ENCODE results near the gene KRT27. TPM values are rescaled to one million over a fixed set of nuclear protein-coding genes. Genes with fewer than 3 reads are reported as not detected.
"Not testable (repeated sequence)": the region's sequence is repeated elsewhere in the genome, so short reads cannot be mapped to it uniquely, and the experiment has no call there.

The KRT27 gene
- 1 to 10 TPM in 1 of 3 donors, under 1 TPM in 1, not detected in 1; 0.15 to 2.9 TPM for polyA plus RNA-seq

- WGBS, 3 donors: 92 to 100% (median 96%) methylated on average over 4 of the region's 4 CpGs
- H3K27ac ChIP-seq (ENCODE audit: low read depth, low read length): no peak within 1 kb of the TSS
Measured at GRCh38 chr17:40782450-40782849, at the start of gene KRT27. TSS of gene KRT27 (minus strand) at chr17:40782550. CDS start at chr17:40782493, 57 bp downstream.

GRCh38 chr17:40830085-40830776 lies 47.9 kb upstream of the KRT27 start:
- WGBS, 3 donors: 87 to 98% (median 94%) methylated on average over 2 of the region's 2 CpGs
- no peak overlapping the region for H3K27ac ChIP-seq (ENCODE audit: low read depth, low read length)

DNA sequence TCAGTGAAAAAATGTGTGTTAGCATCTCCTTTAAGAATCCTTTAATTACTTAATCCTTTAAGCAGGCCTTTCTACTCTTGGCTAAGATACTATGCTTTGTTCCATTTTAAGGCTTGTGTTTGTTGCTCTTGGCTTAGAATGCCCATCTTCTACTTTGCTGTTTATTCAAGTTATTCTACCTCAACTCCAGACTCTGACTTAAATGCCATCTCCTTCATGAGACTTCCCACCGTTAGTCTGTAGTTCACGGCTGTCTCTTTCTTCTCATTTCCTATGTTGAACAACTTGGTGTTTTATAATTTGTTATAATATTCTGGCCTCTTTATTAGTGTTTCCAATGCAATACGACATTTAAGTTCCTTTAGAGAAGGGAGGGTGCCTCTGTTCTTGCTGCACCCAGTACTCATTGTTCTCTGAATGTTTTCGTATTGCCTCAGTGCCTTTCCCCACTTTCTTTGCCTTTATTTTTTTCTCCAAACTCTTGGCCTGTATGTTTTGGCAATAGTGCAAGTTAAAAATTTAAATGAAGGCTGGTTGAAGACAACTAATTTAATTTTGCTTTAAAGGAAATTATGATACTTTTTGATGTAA lies 46.2 kb upstream of the KRT27 start:
- H3K27ac ChIP-seq (ENCODE audit: low read depth, low read length): no peak overlapping the region
- 65 to 84% (median 81%) methylated on average over 4 of the region's 4 CpGs for WGBS, 3 donors

GRCh38 chr17:40827746-40828453 lies 45.5 kb upstream of the KRT27 start:
- WGBS, 3 donors: 72 to 79% (median 79%) methylated on average over 7 of the region's 7 CpGs
- H3K27ac ChIP-seq (ENCODE audit: low read depth, low read length): no peak overlapping the region

DNA sequence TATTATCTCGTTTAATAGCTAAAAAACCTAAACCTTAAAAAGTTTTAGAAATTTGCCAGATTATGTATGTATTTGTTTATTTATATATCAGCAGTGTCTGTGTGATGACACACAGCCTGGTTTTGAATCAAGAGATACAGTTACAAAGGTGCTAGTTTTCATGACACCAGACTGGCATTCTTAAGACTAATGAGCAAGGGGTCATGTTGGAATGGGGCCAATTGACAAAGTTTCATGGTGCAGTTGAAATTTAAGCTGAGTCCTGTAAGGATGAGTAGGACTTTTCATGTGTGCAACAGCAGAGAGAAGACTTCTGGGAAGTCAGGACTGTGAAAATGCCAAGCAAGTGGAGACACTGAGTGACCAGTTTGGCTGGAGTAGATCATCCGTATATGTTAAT lies 43.2 kb upstream of the KRT27 start:
- H3K27ac ChIP-seq (ENCODE audit: low read depth, low read length): no peak overlapping the region
- 91 to 95% (median 93%) methylated on average over 2 of the region's 2 CpGs for WGBS, 3 donors

DNA sequence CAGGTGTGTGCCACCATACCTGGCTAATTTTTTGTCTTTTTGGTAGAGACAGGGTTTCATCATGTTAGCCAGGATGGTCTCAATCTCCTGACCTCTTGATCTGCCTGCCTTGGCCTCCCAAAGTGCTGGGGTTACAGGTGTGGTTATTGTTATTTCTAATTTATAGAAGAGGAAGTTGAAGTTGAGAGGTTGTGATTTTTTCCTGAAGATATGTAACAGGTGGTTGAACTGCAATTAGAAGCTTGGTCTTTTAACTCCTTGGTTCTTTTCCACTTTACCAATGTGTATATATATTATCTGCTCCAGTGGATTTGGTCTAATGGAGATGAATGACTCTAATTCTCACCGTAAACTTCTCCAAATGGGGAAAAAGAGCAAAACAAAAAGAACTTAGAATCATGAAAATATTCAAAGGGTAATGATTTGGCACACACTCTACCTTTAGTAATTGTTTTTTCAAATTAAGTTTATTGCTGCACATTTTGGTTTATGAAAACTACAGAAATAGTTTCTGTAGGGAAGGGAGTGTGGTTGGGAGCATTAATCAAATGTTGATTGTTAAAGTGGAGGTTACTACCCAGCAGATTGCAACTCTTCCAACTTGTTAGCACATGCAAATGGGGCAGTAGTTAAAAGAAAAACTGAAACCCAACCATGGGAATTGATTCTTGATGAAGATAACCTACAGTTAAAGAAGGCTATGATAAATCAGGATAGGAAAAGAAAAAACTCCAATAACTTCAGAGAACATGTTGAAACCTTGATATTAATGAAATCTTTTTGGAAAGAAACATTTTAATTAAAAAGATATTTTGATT lies 41.9 kb upstream of the KRT27 start:
- H3K27ac ChIP-seq (ENCODE audit: low read depth, low read length): no peak overlapping the region
- 90 to 97% (median 94%) methylated on average over 1 of the region's 1 CpG for WGBS, 3 donors

GRCh38 chr17:40822132-40822812 lies 39.9 kb upstream of the KRT27 start, which contains the start of gene KRT10:
TSS of gene KRT10 (minus strand) at chr17:40822614. CDS start at chr17:40822585, 29 bp downstream.
- 81 to 92% (median 92%) methylated on average over 7 of the region's 7 CpGs for WGBS, 3 donors
- no peak within 1 kb of the TSS for H3K27ac ChIP-seq (ENCODE audit: low read depth, low read length)

- no peak overlapping the region for H3K27ac ChIP-seq (ENCODE audit: low read depth, low read length)
Measured at GRCh38 chr17:40821536-40821935, 39.2 kb upstream of the KRT27 start.

DNA sequence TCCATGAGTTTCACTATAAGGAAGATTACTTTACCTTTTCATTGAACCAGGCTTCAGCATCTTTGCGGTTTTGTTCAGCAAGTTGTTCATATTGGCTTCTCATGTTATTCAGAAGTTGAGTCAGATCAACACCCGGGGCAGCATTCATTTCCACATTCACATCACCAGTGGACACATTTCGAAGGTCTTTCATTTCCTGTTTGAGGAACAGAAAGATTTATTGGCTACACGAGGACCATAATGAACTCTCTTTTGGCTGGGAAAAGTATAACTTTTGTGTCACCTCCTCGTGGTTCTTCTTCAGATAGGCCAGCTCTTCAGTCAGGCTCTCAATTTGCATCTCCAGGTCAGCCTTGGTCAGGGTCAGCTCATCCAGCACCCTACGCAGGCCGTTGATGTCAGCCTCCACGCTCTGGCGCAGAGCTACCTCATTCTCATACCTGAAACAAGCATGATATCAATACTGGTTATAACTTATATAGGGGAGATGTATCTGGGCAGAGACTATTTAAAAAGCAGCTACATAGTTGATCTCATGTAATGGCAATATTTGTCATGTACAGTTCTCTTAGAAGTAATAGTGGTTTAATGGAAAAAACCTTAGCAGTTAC lies 38.0 kb upstream of the KRT27 start:
- 79 to 88% (median 87%) methylated on average over 9 of the region's 9 CpGs for WGBS, 3 donors
- no peak overlapping the region for H3K27ac ChIP-seq (ENCODE audit: low read depth, low read length)

- H3K27ac ChIP-seq (ENCODE audit: low read depth, low read length): peak overlapping the region; percentile 68
- 31 to 56% (median 47%) methylated on average over 9 of the region's 9 CpGs for WGBS, 3 donors
Measured at GRCh38 chr17:40819528-40820125, 37.3 kb upstream of the KRT27 start.

GRCh38 chr17:40818733-40819527 lies 36.6 kb upstream of the KRT27 start:
- peak overlapping the region; percentile 77 for H3K27ac ChIP-seq (ENCODE audit: low read depth, low read length)
- WGBS, 3 donors: 1 to 2% (median 1%) methylated on average over 63 to 73 of the region's 73 CpGs

DNA sequence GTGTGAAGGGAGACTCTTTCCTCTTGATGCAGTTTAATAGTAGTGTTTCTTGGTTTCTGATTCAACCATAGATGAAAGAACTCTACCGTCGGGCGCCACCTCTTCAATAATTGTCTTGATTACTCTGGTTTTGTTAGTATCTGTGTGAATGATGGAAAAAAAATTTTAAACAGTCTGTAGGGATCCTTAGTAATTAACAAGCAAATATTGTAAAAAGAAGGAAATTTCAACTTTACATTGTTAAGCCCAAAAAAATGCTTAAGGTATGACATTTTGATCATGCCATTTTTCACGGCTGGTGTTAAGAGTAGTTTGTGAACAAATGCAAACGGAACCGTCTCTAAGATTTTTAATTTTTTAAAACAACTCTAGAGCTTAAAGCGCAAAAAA lies 36.0 kb upstream of the KRT27 start:
- WGBS, 3 donors: 14 to 22% (median 17%) methylated on average over 7 of the region's 7 CpGs
- H3K27ac ChIP-seq (ENCODE audit: low read depth, low read length): peak overlapping the region; percentile 77

- 94 to 98% (median 96%) methylated on average over 4 of the region's 4 CpGs for WGBS, 3 donors
- no peak overlapping the region for H3K27ac ChIP-seq (ENCODE audit: low read depth, low read length)
Measured at GRCh38 chr17:40817103-40817682, 34.8 kb upstream of the KRT27 start.

GRCh38 chr17:40816569-40816968 lies 34.2 kb upstream of the KRT27 start:
- WGBS, 3 donors: 88 to 94% (median 93%) methylated on average over 3 of the region's 3 CpGs
- H3K27ac ChIP-seq (ENCODE audit: low read depth, low read length): no peak overlapping the region

GRCh38 chr17:40815381-40815780 lies 33.0 kb upstream of the KRT27 start:
- 92 to 100% (median 94%) methylated on average over 1 of the region's 1 CpG for WGBS, 3 donors
- H3K27ac ChIP-seq (ENCODE audit: low read depth, low read length): no peak overlapping the region

DNA sequence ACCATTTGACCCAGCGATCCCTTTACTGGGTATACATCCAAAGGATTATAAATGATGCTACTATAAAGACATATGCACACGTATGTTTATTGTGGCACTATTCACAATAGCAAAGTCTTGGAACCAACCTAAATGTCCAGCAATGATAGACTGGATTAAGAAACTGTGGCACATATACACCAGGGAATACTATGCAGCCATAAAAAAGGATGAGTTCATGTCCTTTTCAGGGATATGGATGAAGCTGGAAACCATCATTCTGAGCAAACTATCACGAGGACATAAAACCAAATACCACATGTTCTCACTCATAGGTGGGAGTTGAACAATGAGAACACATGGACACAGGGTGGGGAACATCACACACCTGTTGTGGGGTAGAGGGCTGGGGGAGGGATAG lies 32.3 kb upstream of the KRT27 start:
- H3K27ac ChIP-seq (ENCODE audit: low read depth, low read length): not testable (repeated sequence)
- WGBS, 3 donors: 79 to 87% (median 86%) methylated on average over 3 of the region's 3 CpGs

Measured in adipose tissue (tissue), 3 donors.